H7 (cell line): ENCODE results near the gene TUBGCP5. TPM values are rescaled to one million over a fixed set of nuclear protein-coding genes. Genes with fewer than 3 reads are reported as not detected.

Source experiments
- DNase-seq: peaks from one replicate; pipeline ENCODE4 v3.0.0; 2012
- H3K27me3 ChIP-seq: 2 replicates; pipeline ENCODE4 v1.6.0; 2011; ENCODE audit warnings: mild to moderate bottlenecking, low read length; ENCODE audit not compliant: control insufficient read depth, insufficient read depth
- H3K36me3 ChIP-seq: replicated peaks from 2 replicates; pipeline ENCODE4 v1.5.1; 2011; ENCODE audit warnings: low read length; ENCODE audit not compliant: control insufficient read depth, insufficient read depth
- H3K4me3 ChIP-seq: 2 replicates; pipeline ENCODE4 v1.5.1; 2011; ENCODE audit warnings: low read depth, mild to moderate bottlenecking, control low read depth, low read length, moderate library complexity; ENCODE audit not compliant: insufficient read depth
- total RNA-seq: library from RNA; depleted of rRNA; stranded (reverse); fragments of >200 nt; shearing (Covaris generic); gene quantifications from 2 replicates; pipeline ENCODE4 v1.2.3, GENCODE V29; 2014

The TUBGCP5 gene
- total RNA-seq, 1 experiment from 2014 or later: 19.2 TPM

GRCh38 chr15:22974745-22975144, 64.6 kb downstream of the TUBGCP5 start:
- DNase-seq: no peak
- no peaks in the 10 kb centered on the region for H3K36me3 ChIP-seq
- peaks cover 14% of the 10 kb centered on the region for H3K27me3 ChIP-seq
- no peak overlapping the region for H3K4me3 ChIP-seq

DNA sequence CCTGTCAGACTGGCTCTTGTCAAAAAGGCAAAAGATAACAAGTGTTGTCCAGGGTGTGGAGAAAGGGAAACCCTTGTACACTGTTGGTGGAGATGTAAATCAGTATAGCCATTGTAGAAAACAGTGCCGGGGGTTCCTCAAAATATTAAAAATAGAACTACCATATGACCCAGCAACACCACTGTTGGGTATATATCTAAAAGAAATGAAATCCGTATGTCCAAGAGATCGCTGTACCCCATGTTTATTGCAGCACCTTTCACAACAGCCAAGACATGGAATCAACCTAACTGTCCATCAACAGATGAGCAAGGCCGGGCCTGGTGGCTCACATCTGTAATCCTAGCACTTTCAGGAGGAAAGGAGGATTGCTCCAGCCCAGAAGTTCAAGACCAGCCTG, 65.4 kb downstream of the TUBGCP5 start:
- Histone ChIP-seq H3K27me3 (peaks cover 6% of the 10 kb centered on the region), H3K36me3 (no peaks in the 10 kb centered on the region), H3K4me3 (no peak overlapping the region)
- no peak for DNase-seq

GRCh38 chr15:22973286-22973685, 66.1 kb downstream of the TUBGCP5 start:
- DNase-seq: no peak
- H3K36me3 ChIP-seq: no peaks in the 10 kb centered on the region
- H3K4me3 ChIP-seq: no peak overlapping the region
- H3K27me3 ChIP-seq: no peaks in the 10 kb centered on the region

- DNase-seq: no peak
- Histone ChIP-seq H3K36me3 (no peaks in the 10 kb centered on the region), H3K27me3 (no peaks in the 10 kb centered on the region), H3K4me3 (no peak overlapping the region)
These were observed 69.9 kb downstream of the TUBGCP5 start for GRCh38 chr15:22969489-22969888.

DNA sequence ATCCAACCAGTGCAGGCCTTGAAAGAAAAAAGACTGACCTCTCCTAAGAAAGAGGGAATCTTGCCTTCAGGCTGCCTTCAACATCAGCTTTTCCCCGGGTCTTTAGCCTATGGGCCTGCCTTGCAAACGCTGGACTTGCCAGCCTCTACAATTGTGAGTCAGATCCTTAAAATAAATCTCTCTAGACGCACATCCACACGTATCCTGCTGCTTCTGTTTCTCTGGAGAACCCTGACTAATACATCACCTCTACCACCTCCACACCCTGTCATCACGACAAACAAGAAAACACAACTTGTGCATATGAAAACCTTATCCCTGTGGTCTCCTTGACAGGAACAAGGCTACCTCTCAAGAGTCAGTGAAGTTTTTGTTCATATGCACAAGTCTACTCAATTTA, 71.0 kb downstream of the TUBGCP5 start:
- no peaks in the 10 kb centered on the region for H3K27me3 ChIP-seq
- H3K4me3 ChIP-seq: no peak overlapping the region
- no peaks in the 10 kb centered on the region for H3K36me3 ChIP-seq
- no peak for DNase-seq

- Histone ChIP-seq H3K4me3 (no peak overlapping the region), H3K36me3 (no peaks in the 10 kb centered on the region), H3K27me3 (no peaks in the 10 kb centered on the region)
- no peak for DNase-seq
These were observed 72.1 kb downstream of the TUBGCP5 start for GRCh38 chr15:22967084-22967770.

DNA sequence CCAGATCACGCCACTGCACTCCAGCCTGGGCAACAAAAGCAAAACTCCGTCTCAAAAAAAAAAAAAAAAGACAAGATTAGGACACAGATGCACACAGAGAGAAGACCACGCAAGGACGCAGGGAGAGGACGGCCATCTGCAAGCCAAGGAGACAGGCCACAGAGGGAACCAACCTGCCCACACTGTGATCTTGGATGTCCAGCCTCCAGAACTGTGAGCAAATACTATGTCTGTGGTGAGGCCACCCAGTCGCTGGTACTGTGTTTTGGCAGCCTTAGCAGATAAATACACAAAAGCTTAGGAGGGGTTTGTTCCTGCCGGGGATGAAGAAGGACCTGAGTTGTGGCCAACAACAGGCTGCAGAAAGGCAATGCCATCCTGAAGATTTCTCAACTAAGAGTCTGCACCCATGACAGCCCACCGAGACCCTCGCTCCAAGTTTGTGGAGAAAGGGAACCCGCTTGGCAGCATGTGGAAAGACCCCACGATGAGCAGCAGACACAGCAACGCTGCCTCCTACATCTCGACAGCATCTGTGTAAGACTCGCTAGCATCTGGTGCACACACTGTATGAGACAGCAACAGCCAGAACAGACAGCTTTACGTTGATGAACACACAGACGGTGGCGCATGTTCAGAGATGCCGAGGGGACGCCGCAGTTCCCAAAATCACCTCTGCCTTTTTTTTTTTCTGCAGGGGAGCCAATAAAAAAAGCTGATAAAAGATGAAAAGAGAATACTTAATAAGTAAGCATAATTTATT, 72.9 kb downstream of the TUBGCP5 start:
- DNase-seq: no peak
- no peaks in the 10 kb centered on the region for H3K27me3 ChIP-seq
- no peak overlapping the region for H3K4me3 ChIP-seq
- no peaks in the 10 kb centered on the region for H3K36me3 ChIP-seq

DNA sequence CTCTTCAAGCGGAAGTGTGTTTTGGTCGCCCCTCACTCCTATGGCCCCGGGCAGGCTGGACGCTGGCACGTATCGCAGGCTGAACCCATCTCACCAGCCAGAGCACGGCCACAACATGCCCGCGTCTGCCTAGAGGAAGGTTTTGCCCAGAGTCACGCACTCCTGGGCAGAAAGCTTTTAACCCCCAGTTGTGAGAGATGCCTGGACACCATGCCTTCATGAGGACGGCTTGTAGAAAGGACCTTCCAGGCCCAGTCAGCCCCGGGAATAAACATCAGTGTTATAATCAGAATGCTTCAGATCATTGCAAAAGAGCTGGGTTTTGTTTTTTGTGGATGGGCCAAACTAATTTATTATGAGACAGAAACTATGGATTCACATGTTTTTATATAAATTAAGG, 75.7 kb downstream of the TUBGCP5 start:
- no peak for DNase-seq
- Histone ChIP-seq H3K36me3 (no peaks in the 10 kb centered on the region), H3K27me3 (no peaks in the 10 kb centered on the region), H3K4me3 (no peak overlapping the region)

GRCh38 chr15:22962611-22963010, 76.8 kb downstream of the TUBGCP5 start:
- no peak for DNase-seq
- H3K4me3 ChIP-seq: no peak overlapping the region
- no peaks in the 10 kb centered on the region for H3K27me3 ChIP-seq
- H3K36me3 ChIP-seq: no peaks in the 10 kb centered on the region

GRCh38 chr15:22961762-22962161, 77.6 kb downstream of the TUBGCP5 start:
- Histone ChIP-seq H3K27me3 (no peaks in the 10 kb centered on the region), H3K36me3 (no peaks in the 10 kb centered on the region), H3K4me3 (no peak overlapping the region)
- DNase-seq: no peak

DNA sequence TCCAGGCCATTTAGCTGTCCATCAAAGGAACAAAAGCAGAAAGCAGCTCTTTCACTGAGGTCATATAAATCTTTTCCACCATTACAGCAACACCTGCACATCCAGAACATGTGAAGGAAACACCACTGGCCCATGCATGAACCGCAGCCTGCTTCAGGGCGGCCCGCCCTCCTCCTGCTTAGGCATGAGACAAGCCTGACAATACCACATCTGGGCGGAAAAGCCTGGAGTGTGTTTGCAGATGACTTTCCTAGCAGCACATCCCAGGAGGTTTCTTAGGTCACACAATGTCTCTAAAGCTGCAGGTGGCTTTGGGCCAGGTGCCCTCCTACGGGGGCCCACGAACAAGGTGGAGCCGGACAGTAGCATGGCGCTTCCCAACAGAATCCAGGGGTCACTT, 78.8 kb downstream of the TUBGCP5 start:
- no peaks in the 10 kb centered on the region for H3K36me3 ChIP-seq
- H3K27me3 ChIP-seq: no peaks in the 10 kb centered on the region
- DNase-seq: no peak
- H3K4me3 ChIP-seq: no peak overlapping the region

GRCh38 chr15:22960126-22960525, 79.2 kb downstream of the TUBGCP5 start:
- no peak for DNase-seq
- Histone ChIP-seq H3K4me3 (no peak overlapping the region), H3K27me3 (no peaks in the 10 kb centered on the region)

GRCh38 chr15:22959321-22960101, 79.9 kb downstream of the TUBGCP5 start:
- DNase-seq: no peak
- H3K36me3 ChIP-seq: no peaks in the 10 kb centered on the region

More at GRCh38 chr15:22960126-22960525, 79.2 kb downstream of the TUBGCP5 start:
- H3K36me3 ChIP-seq: no peaks in the 10 kb centered on the region

GRCh38 chr15:22958487-22959280, 80.7 kb downstream of the TUBGCP5 start:
- no peak overlapping the region for H3K4me3 ChIP-seq

More at GRCh38 chr15:22959321-22960101, 79.9 kb downstream of the TUBGCP5 start:
- Histone ChIP-seq H3K27me3 (no peaks in the 10 kb centered on the region), H3K4me3 (no peak overlapping the region)

More at GRCh38 chr15:22958487-22959280, 80.7 kb downstream of the TUBGCP5 start:
- Histone ChIP-seq H3K27me3 (no peaks in the 10 kb centered on the region), H3K36me3 (no peaks in the 10 kb centered on the region)
- no peak for DNase-seq
